Lower lobe of right lung (tissue), 2 donors: ENCODE results near the gene ZNF107. TPM values are rescaled to one million over a fixed set of nuclear protein-coding genes. Genes with fewer than 3 reads are reported as not detected.
"Not testable (repeated sequence)": the region's sequence is repeated elsewhere in the genome, so short reads cannot be mapped to it uniquely, and the experiment has no call there.

Experiments
- ATAC-seq, 2 donors: fragments of 200-7000 bp; cut with Tn5 transposase; one replicate each; pipeline ENCODE4 v1.9.1; 2020 to 2022; ENCODE audit warnings: mild to moderate bottlenecking in 2 of 2, moderate library complexity in 2 of 2
- DNase-seq: peaks from one replicate; pipeline ENCODE4 v3.0.0-alpha.2; 2020
- H3K27ac ChIP-seq: fragments of 200-600 bp; one replicate; pipeline ENCODE4 v1.8.0; 2022
- H3K27me3 ChIP-seq: fragments of 200-600 bp; one replicate; pipeline ENCODE4 v1.8.0; 2022; ENCODE audit warnings: low read depth
- H3K36me3 ChIP-seq: fragments of 200-600 bp; one replicate; pipeline ENCODE4 v1.8.0; 2022; ENCODE audit warnings: mild to moderate bottlenecking
- H3K4me1 ChIP-seq: fragments of 200-600 bp; one replicate; pipeline ENCODE4 v1.8.0; 2022
- H3K4me3 ChIP-seq: fragments of 200-600 bp; one replicate; pipeline ENCODE4 v1.8.0; 2022; ENCODE audit warnings: mild to moderate bottlenecking
- H3K9me3 ChIP-seq: fragments of 200-600 bp; one replicate; pipeline ENCODE4 v1.8.0; 2022
- CTCF ChIP-seq: fragments of 200-600 bp; IDR thresholded peaks from one replicate; pipeline ENCODE4 v1.8.0; 2022; ENCODE audit warnings: antibody characterized with exemption, mild to moderate bottlenecking
- intact Hi-C: fragments of 100-400 bp; cut with DNase I; formaldehyde crosslinking; loops from one replicate; pipeline ENCODE4 v1.11.0; 2022
- total RNA-seq: library from RNA; stranded (reverse); fragmentation: NEBNext Ultra II Directional; extraction: Animal tissue kit (Norgen Biotek cat#: 25700); gene quantifications from one replicate; pipeline ENCODE4 v1.2.1, GENCODE V29; 2021
- donor health status: DM: no; HTN: yes; CAD: no; lungs with severe emphysema.

Gene ZNF107
- total RNA-seq, 1 donor from 2014 or later: 4.3 TPM

DNA sequence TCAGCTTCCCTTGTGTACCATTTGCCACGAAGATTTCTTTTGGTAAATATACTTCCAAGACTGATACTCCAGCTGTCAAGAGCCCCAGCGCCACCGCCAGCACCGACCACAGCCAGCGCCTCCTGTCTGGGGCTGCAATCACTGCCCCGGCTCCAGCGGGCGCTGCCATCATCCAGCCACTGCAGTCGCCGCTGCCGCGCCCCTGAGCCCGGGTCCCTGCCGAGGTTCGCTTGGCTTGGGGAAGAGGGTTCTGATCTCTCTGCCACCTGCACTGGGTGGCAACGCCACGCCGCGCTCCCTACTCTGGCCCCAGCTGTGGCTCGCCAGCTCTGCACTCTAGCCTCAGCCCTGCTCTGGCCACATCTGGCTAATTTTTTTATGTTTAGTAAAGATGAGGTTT lies 70.6 kb downstream of the ZNF107 start:
- ATAC-seq: no peak
- no peak overlapping the region for H3K27ac ChIP-seq
- no peaks in the 10 kb centered on the region for H3K36me3 ChIP-seq
- intact Hi-C loops: no loop called here
- no peaks in the 10 kb centered on the region for H3K4me1 ChIP-seq
- peaks cover 4% of the 10 kb centered on the region for H3K9me3 ChIP-seq
- no peak for DNase-seq
- H3K27me3 ChIP-seq: no peaks in the 10 kb centered on the region
- TF ChIP-seq CTCF: no peak
- no peak overlapping the region for H3K4me3 ChIP-seq

DNA sequence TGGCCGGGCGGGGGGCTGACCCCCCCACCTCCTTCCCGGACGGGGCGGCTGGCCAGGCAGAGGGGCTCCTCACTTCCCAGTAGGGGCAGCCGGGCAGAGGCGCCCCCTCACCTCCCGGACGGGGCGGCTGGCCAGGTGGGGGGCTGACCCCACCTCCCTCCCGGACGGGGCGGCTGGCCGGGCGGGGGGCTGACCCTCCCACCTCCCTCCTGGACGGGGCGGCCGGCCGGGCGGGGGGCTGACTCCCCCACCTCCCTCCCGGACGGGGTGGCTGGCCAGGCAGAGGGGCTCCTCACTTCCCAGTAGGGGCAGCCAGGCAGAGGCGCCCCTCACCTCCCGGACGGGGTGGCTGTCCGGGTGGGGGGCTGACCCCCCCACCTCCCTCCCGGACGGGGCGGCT lies 72.5 kb downstream of the ZNF107 start:
- H3K9me3 ChIP-seq, H3K4me1 ChIP-seq, H3K27me3 ChIP-seq, DNase-seq, ATAC-seq, H3K27ac ChIP-seq, H3K4me3 ChIP-seq, intact Hi-C loops, H3K36me3 ChIP-seq: not testable (repeated sequence)

- intact Hi-C loops, H3K9me3 ChIP-seq, DNase-seq, H3K36me3 ChIP-seq, H3K4me3 ChIP-seq, ATAC-seq, H3K27ac ChIP-seq, H3K27me3 ChIP-seq, H3K4me1 ChIP-seq: not testable (repeated sequence)
Observed at GRCh38 chr7:64738953-64739352, 73.0 kb downstream of the ZNF107 start.

DNA sequence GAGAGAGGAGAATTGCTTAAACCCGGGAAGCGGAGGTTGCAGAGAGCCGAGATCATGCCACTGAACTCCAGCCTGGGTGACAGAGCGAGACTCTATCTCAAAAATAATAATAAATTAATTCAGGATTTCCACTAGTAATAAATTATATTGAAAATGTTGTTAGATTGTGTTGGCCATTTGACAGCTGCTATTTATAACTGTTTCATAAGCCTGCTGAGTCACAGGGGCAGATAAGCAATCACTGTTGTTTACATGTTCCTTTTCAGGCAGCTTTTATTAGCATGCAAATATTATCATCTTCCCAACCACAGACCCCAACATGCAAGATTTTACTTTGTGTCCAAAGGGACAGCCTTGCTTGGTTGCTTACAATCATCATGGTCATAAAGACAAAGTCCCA lies 78.7 kb downstream of the ZNF107 start:
- H3K4me1 ChIP-seq: no peaks in the 10 kb centered on the region
- no peak overlapping the region for H3K27ac ChIP-seq
- no peaks in the 10 kb centered on the region for H3K27me3 ChIP-seq
- DNase-seq: no peak
- TF ChIP-seq CTCF: no peak
- H3K4me3 ChIP-seq: no peak overlapping the region
- intact Hi-C loops: no loop called here
- peaks cover 13% of the 10 kb centered on the region for H3K9me3 ChIP-seq
- no peaks in the 10 kb centered on the region for H3K36me3 ChIP-seq
- no peak for ATAC-seq

- ATAC-seq (no peak), DNase-seq (no peak)
- no peaks in the 10 kb centered on the region for H3K36me3 ChIP-seq
- no peaks in the 10 kb centered on the region for H3K27me3 ChIP-seq
- intact Hi-C loops: no loop called here
- peaks cover 13% of the 10 kb centered on the region for H3K9me3 ChIP-seq
- no peak overlapping the region for H3K4me3 ChIP-seq
- no peak for TF ChIP-seq CTCF
- H3K27ac ChIP-seq: no peak overlapping the region
- no peaks in the 10 kb centered on the region for H3K4me1 ChIP-seq
Observed at GRCh38 chr7:64747802-64748201, 81.9 kb downstream of the ZNF107 start.

DNA sequence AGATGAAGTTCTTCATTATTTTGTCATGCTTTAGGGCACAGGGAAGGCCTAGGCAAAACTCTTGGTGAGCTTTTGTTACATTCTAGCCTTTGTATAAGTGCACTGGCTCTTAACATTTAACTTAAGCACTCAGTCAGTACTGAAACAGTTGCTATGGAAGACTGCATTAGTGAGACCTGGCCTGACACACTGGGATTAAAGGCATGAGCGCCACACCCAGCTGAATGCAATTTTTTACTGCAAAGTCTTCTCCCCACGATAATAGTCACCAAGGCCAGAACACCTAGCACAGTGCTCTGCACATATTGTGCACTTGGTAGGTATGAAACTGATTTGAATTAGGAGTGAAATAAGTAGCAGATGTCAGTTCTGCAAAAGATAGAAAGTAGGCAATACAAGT lies 87.1 kb downstream of the ZNF107 start:
- TF ChIP-seq CTCF: no peak
- no peaks in the 10 kb centered on the region for H3K4me1 ChIP-seq
- no peaks in the 10 kb centered on the region for H3K36me3 ChIP-seq
- H3K4me3 ChIP-seq: no peak overlapping the region
- peaks cover 3% of the 10 kb centered on the region for H3K9me3 ChIP-seq
- H3K27me3 ChIP-seq: no peaks in the 10 kb centered on the region
- intact Hi-C loops: no loop called here
- DNase-seq (no peak), ATAC-seq (no peak)
- H3K27ac ChIP-seq: no peak overlapping the region

DNA sequence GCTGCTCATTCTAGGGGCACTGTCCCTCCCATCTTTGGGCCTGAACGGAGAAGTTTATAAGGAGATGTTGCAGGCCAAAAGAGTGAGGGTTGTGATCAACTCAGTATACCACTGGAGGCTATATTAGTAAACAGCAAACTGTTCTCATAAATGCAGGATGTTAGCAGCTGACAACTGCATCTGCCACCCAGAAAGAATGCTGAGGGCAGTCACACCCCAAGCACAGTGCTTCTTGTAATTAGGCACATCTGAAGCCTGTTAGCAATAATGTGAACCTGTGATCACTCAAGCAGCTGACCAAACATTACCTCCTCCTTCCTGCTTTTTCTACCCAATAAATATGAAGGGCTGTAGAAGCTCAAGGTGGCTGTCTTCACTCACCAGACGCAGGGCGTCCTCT lies 89.9 kb downstream of the ZNF107 start:
- ATAC-seq: no peak
- no peak overlapping the region for H3K4me3 ChIP-seq
- H3K27ac ChIP-seq: no peak overlapping the region
- TF ChIP-seq CTCF: no peak
- intact Hi-C loops: no loop called here
- no peaks in the 10 kb centered on the region for H3K27me3 ChIP-seq
- no peaks in the 10 kb centered on the region for H3K9me3 ChIP-seq
- no peak for DNase-seq
- H3K4me1 ChIP-seq: no peaks in the 10 kb centered on the region
- H3K36me3 ChIP-seq: no peaks in the 10 kb centered on the region
